ENCODE data around the gene MAP7.

- TF ChIP-seq MTF1 (CRISPR knock-in tag; IDR thresholded peaks at IDR 0.05) (no peak), GATAD2A (CRISPR knock-in tag; IDR thresholded peaks at IDR 0.05) (no peak), ZKSCAN1 (IDR thresholded peaks at IDR 0.05; ENCODE audit: low read length) (no peak)
- TF ChIP-seq, protein P1, sequence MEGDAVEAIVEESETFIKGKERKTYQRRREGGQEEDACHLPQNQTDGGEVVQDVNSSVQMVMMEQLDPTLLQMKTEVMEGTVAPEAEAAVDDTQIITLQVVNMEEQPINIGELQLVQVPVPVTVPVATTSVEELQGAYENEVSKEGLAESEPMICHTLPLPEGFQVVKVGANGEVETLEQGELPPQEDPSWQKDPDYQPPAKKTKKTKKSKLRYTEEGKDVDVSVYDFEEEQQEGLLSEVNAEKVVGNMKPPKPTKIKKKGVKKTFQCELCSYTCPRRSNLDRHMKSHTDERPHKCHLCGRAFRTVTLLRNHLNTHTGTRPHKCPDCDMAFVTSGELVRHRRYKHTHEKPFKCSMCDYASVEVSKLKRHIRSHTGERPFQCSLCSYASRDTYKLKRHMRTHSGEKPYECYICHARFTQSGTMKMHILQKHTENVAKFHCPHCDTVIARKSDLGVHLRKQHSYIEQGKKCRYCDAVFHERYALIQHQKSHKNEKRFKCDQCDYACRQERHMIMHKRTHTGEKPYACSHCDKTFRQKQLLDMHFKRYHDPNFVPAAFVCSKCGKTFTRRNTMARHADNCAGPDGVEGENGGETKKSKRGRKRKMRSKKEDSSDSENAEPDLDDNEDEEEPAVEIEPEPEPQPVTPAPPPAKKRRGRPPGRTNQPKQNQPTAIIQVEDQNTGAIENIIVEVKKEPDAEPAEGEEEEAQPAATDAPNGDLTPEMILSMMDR (CRISPR knock-in tag; IDR thresholded peaks at IDR 0.05) = no peak
Observed at GRCh38 chr6:136576821-136577220, 26.6 kb upstream of the MAP7 start.

All from HepG2 (cell line).